Choroid plexus epithelial cell (primary cell): ENCODE data around the gene LRP10.
"Not testable (repeated sequence)": the region's sequence is repeated elsewhere in the genome, so short reads cannot be mapped to it uniquely, and the experiment has no call there.

Experiments used
- DNase-seq: peaks from one replicate; pipeline ENCODE4 v3.0.0-alpha.2; 2010; ENCODE audit warnings: low read depth
- H3K4me3 ChIP-seq: 2 replicates; pipeline ENCODE4 v1.5.1; 2011; ENCODE audit warnings: low read depth, mild to moderate bottlenecking, control low read depth, low read length, moderate library complexity
- TF ChIP-seq, protein P1 (sequence below): conservative IDR thresholded peaks from 2 replicates; pipeline ENCODE4 v1.5.1; 2011; ENCODE audit warnings: low read depth, mild to moderate bottlenecking, control low read depth, inconsistent platforms, low read length, moderate library complexity

LRP10 gene

GRCh38 chr14:22850944-22851764, 20.4 kb upstream of the LRP10 start:
- peak; percentile 96 for DNase-seq
- TF ChIP-seq, protein P1, sequence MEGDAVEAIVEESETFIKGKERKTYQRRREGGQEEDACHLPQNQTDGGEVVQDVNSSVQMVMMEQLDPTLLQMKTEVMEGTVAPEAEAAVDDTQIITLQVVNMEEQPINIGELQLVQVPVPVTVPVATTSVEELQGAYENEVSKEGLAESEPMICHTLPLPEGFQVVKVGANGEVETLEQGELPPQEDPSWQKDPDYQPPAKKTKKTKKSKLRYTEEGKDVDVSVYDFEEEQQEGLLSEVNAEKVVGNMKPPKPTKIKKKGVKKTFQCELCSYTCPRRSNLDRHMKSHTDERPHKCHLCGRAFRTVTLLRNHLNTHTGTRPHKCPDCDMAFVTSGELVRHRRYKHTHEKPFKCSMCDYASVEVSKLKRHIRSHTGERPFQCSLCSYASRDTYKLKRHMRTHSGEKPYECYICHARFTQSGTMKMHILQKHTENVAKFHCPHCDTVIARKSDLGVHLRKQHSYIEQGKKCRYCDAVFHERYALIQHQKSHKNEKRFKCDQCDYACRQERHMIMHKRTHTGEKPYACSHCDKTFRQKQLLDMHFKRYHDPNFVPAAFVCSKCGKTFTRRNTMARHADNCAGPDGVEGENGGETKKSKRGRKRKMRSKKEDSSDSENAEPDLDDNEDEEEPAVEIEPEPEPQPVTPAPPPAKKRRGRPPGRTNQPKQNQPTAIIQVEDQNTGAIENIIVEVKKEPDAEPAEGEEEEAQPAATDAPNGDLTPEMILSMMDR = no peak
- no peak overlapping the region for H3K4me3 ChIP-seq

DNA sequence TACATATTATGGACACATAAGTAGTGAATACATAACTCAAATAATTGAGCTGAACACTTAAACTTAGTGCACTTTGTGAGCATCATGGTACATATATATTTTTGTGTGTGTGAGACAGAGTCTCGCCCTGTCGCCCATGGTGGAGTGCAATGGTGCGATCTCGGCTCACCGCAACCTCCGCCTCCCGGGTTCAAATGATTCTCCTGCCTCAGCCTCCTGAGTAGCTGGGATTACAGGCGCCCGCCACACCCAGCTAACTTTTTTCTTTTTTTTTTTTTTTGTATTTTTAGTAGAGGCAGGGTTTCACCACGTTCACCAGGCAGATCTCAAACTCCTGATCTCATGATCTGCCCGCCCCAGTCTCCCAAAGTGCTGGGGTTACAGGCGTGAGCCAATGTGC, 19.4 kb upstream of the LRP10 start:
- not testable (repeated sequence) for H3K4me3 ChIP-seq, DNase-seq

DNA sequence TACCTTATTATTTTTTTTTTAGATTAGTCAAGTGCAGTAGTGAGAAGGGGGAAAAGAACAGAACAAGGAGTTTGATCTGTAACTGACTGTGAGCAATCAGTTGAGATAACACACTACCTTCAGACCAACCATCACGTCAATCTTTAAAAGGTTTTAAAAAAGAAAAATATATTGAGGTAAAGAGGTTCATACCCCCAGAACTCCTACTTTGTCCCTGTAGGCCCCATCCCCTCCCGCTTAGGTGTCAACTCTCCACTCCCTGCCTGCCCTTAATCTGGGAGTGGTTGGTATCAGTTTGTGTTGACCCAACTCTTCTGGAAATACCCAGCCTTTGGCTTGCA, 19.0 kb upstream of the LRP10 start:
- DNase-seq = no peak
- TF ChIP-seq, protein P1 = no peak
- no peak overlapping the region for H3K4me3 ChIP-seq

- TF ChIP-seq, protein P1 = peak; percentile 90
- peak; percentile 91 for DNase-seq
- peak overlapping the region; percentile 57 for H3K4me3 ChIP-seq
Observed at GRCh38 chr14:22852940-22853767, 18.4 kb upstream of the LRP10 start.

- DNase-seq, H3K4me3 ChIP-seq: not testable (repeated sequence)
Observed at GRCh38 chr14:22854296-22854695, 17.2 kb upstream of the LRP10 start.

DNA sequence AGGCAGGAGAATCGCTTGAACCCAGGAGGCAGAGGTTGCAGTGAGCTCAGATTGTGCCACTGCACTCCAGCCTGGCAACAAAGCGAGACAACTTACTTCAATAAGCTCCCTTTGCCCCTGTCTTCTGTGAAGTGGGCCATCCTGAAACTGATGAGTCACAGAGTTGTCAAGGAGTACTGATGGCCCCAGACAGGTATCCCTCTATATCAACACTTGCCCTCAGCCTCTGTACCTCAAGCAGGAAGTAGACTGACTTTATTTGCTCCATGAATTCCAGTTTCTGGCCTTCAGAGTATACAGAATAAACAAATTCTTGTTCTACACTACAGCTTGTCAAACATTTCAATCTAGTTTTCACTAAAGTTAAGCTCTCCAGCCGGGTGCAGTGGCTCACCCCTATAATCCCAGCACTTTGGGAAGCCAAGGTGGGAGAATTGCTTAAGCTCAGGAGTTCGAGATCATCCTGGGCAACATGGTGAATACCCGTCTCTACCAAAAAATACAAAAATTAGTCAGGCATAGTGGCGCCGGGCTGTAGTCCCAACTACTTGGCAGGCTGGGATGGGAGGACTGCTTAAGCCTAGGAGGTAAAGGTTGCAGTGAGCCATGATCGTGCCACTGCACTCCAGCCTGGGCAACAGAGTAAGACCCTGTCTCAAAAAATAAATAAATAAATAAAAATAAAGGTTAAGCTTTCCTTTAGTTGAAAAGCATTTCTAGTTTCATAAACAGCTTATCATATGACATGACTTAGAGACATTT, 16.4 kb upstream of the LRP10 start:
- TF ChIP-seq, protein P1 = no peak
- DNase-seq = no peak
- H3K4me3 ChIP-seq = no peak overlapping the region

- no peak for DNase-seq
- H3K4me3 ChIP-seq = no peak overlapping the region
- TF ChIP-seq, protein P1 = no peak
Observed at GRCh38 chr14:22856428-22856827, 15.1 kb upstream of the LRP10 start.

GRCh38 chr14:22860377-22860776, 11.2 kb upstream of the LRP10 start:
- not testable (repeated sequence) for H3K4me3 ChIP-seq, DNase-seq
